Measurements from ENCODE around the gene LDLRAD3.
"Not testable (repeated sequence)": the region's sequence is repeated elsewhere in the genome, so short reads cannot be mapped to it uniquely, and the experiment has no call there.

Gene LDLRAD3, protein sequence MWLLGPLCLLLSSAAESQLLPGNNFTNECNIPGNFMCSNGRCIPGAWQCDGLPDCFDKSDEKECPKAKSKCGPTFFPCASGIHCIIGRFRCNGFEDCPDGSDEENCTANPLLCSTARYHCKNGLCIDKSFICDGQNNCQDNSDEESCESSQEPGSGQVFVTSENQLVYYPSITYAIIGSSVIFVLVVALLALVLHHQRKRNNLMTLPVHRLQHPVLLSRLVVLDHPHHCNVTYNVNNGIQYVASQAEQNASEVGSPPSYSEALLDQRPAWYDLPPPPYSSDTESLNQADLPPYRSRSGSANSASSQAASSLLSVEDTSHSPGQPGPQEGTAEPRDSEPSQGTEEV

DNA sequence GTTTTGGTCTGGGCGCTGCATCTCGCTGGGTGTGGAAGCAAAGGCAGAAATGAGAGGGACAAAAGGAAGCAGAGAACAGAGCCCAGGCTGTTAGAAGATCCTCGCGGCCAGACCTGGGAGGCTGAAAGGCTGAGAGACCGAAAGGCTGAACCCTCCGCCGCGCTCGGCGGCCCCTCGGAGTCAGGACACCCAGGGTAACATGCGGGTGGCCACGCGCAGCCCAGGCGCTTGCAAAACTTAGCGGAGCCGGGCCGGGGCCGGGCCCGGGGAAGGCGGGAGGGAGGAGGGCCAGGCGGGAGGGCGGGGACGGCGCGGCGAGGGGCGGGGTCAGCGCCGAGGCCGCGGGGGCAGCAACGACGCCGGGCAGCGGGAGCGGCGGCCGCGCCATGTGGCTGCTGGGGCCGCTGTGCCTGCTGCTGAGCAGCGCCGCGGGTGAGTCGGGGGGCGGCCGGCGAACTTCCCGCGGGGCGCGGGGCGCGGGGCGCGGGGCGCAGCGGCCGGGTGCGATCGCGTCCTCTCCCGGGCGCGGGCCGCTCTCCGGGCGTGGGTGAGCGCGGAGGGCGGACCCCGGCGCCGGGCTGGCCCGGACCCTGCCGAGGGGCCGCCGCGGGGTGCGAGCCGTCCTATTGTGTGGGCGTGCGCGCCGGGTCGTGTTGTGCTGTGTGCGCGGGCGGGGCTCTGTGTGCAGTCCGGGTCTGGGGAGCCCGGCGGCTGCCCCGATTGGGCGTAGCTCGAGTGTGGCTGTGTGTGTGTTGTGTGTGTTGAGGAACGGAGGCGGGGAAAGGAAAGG is at the start of gene LDLRAD3:
Gene LDLRAD3, plus strand, starts transcription at position 350 of the 790 bp plus-strand sequence. Its CDS starts 37 bp downstream, at position 387.
- FAIRE-seq (no peak), DNase-seq (ENCODE audit: extremely low spot score, insufficient read length, low read depth) (peak; percentile 22)

DNA sequence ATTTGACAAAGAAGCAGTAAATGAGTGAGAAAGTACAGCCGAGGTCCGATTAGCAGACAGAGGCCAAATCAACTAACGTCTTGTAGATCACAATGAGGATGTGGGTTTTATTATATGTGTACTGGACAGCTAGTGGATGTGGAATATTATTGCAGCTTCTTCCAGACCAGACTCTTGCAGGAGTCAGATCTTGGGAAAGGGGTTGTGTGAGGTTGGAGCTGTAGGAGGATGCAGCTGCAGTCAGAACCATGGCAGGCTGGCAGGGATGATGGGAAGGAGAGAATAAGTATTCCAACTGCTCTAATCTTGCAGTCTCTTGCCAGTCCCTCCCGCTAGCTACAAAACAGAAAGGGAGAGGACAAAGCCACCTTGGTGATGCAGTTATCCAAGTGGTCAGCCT is 46.8 kb upstream of the LDLRAD3 start:
- DNase-seq (ENCODE audit: extremely low spot score, insufficient read length, low read depth) (no peak), FAIRE-seq (no peak)

DNA sequence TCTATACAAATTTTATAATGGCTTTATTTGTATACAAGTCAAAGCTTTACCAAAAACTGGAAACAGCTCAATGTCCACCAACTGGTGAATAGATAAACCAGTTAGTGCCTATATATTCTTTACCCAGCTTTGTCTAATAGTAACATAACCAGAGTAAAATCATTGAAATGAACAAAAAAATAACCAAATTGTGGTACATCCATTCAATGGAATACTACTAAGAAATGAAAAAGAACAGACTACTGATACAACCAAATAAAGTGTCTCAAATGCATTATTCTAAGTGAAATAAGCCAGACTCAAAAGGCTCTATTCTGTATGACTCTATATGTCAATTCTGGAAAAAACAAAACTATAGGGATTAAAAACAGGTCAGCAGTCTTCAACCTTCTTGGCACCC is 40.9 kb upstream of the LDLRAD3 start:
- FAIRE-seq, result no peak
- DNase-seq (ENCODE audit: extremely low spot score, insufficient read length, low read depth), result no peak

DNA sequence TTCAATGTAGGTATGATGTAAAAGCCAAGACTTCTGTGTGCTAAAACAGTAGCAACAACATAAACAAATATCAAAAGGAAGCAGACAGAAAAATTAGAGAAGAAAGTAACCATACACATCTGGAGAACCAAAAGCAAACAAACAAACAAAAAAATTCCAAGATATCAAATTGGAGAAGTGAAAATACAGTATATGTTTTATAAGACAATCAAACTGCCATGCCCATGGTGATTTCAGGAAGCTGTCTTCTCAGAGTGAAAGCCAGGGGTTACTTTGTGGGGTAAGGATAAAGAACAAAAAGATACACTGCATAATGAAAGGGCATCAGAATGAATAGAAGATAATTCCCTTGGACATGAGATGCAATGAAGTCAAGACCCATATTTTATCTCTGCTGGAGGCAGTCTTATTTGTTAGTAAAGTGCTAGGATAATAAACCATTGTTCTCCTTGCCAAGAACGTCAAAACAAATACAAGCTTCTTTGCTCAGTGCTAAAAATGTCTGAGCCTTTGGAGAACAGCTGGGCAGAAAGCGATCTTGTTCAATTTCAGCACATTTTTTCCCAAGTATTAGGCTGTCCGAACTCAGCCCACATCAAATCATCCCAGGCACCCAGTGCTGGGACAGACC is 38.1 kb upstream of the LDLRAD3 start:
- DNase-seq (ENCODE audit: extremely low spot score, insufficient read length, low read depth) (no peak), FAIRE-seq (no peak)

DNA sequence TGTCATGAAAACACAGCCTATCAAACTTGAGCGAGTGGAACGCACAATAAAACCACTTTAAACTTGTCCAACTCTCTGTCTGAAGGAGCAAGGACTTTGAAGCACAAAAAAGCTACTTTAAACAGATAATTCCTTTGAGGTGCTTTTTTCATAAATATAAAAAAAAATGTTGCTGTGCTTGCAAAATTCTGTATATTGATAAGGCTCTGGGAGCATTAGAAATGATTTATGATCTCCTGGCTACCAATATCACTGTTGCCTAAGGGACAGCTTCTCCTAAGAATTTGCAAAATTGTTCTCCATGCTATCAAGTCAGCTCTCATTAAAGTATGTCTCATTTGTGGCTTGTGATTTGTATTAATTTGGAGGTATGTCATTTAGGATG is 37.6 kb upstream of the LDLRAD3 start:
- FAIRE-seq (no peak), DNase-seq (ENCODE audit: extremely low spot score, insufficient read length, low read depth) (no peak)

DNA sequence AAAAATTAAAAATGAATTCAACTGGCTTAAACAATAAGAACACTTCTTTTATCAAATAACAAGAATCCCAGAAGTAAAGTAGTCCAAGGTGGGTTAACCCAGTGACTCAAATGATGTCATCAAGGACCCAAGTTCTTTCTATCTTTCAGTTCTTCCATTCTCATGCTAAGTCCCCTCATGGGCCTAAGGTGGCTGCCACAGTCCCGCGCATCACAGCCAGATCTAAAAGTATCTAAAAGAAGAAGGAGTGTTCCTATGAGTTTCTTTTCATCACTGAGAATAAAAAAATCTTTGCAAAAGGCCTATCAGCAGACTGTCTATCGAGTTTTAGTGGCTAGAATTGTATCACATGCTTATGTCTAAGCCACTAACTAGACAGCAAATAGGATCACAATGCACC is 37.2 kb upstream of the LDLRAD3 start:
- FAIRE-seq (no peak), DNase-seq (ENCODE audit: extremely low spot score, insufficient read length, low read depth) (no peak)

DNA sequence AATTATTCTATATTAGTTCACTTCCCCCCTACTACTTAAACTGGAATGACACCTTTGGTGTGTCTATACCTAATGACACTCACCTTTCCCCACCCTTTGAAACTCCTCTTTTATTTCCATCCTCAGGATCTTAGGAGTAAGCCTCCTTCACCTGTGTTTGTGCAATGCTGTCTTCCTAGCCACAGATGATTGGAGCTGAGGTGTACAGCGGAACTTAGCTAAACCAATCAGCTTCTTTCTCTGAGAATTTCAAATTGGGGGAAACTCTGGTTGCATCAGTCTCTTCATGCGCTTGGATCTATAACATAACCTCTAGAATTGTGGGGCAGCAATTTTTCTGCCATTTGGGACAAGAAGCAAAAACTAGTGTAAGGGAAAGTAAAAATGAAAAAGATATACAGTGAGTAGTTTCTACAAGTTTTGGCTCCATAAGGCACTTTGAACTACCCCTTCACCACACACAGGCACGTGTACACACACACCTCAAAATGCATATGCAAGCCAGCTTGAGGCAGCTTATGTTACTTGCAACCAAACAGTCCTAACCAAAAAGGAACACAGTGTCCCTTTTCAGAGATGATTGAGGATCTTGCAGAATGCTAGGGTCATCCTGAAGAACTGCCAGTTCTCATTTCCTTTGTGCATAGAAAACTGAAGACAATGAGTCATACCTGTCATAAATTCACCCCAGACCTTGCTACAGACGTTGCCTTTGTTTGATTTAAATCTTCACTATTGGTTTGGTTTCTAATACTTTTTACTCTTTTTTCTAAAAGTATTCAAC is 36.0 kb upstream of the LDLRAD3 start:
- no peak for DNase-seq (ENCODE audit: extremely low spot score, insufficient read length, low read depth)
- FAIRE-seq, result peak; percentile 67

DNA sequence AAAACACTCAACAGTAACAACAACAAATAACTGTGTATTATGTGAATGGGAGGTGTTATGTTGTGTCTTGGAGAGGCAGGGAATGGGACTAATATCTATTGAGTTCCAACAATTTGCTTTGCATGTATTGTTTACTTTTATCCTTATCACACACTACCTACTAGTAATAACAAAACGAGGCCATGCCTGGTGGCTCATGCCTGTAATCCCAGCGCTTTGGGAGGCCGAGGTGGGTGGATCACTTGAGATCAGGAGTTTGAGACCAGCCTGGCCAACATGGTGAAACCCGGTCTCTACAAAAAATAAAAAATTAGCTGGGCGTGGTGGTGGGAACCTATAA is 35.5 kb upstream of the LDLRAD3 start:
- DNase-seq (ENCODE audit: extremely low spot score, insufficient read length, low read depth); FAIRE-seq: not testable (repeated sequence)

DNA sequence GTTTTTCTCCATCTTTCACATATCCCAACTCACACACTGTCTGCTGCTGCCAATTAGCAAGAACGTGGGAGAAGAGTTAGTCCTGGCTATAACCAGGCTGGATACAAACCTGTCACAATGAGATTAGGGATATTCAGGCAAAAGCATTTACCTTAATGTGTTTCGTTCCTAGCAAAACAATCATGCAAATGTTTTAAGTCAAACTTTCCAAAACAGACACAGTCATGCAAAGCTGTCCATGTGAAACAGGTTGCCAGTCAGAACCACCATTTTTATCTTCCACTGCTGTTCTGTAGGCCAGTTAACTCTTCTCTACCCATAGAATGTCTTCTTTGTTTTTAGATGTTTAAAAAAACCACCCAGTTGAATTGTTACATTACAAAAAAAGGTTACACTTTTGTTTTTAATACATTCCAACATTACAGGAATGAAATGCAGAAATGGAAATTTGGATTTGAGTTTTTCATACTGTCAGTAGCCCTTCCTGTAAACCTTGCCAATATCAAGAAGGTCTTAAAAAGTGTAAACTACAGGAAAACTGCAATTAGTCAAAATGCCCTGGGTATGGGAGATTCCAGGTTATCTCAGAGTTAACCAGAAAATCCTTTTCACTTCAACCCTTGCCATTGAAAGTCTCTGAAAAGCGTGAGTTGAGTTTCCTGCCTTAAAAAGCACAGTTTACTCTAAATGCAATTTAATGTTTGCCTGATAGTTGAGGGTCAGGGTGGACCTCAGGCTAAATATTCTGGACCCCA is 34.2 kb upstream of the LDLRAD3 start:
- FAIRE-seq (no peak), DNase-seq (ENCODE audit: extremely low spot score, insufficient read length, low read depth) (no peak)

DNA sequence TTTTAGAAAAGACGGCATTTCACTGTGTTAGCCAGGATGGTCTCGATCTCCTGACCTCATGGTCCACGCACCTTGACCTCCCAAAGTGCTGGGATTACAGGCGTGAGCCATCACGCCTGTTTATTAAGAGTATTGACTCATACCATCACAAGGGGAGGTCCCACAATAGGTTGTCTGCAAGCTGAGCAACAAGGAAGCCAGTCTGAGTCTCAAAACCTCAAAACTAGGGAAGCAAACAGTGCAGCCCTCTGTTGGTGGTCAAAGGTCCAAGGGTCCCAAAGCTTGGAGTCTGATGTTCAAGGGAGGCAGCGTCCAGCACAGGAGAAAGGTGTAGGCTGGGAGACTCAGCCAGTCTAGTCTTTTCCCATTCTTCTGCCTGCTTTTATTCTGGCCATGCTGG is 32.8 kb upstream of the LDLRAD3 start:
- no peak for DNase-seq (ENCODE audit: extremely low spot score, insufficient read length, low read depth)
- no peak for FAIRE-seq

DNA sequence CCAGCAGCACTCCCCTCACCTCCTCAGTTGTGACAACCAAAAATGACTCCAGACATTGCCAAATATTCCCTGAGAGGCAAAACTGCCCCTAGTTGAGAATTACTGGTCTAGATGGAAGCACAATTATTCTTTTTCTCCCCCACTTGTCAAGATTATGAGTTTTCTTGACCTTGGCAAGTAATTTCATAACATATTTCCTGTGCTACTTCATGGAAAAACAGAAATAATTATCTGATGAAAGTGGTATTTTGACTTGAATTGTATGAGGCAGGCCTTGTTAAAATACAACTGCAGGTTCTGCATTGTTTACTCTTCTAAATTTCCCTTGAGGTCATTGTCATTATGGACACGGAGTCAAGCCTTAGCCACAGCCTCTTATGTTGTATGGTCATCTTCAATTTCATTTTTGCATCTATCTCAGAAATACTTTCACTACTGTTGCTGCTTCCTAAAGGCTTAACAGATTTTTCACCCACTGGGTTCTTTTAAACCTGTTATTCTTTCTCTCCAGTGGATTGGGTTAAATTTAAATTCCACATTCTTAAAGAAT is 32.2 kb upstream of the LDLRAD3 start:
- no peak for FAIRE-seq

DNA sequence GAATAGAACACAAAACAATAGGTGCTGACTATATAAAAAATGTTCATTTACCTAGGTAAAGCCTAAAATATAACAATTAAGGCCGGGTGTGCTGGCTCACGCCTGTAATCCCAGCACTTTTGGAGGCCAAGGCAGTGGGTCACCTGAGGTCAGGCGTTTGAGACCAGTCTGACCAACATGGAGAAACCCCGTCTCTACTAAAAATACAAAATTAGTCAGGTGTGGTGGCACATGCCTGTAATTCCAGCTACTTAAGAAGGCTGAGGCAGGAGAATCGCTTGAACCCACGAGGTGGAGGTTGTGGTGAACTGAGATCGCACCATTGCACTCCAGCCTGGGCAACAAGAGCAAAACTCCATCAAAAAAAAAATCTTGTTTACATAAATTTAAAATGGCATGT is 31.4 kb upstream of the LDLRAD3 start:
- FAIRE-seq; DNase-seq (ENCODE audit: extremely low spot score, insufficient read length, low read depth): not testable (repeated sequence)

More for the DNA sequence above, 32.2 kb upstream of the LDLRAD3 start:
- no peak for DNase-seq (ENCODE audit: extremely low spot score, insufficient read length, low read depth)

DNA sequence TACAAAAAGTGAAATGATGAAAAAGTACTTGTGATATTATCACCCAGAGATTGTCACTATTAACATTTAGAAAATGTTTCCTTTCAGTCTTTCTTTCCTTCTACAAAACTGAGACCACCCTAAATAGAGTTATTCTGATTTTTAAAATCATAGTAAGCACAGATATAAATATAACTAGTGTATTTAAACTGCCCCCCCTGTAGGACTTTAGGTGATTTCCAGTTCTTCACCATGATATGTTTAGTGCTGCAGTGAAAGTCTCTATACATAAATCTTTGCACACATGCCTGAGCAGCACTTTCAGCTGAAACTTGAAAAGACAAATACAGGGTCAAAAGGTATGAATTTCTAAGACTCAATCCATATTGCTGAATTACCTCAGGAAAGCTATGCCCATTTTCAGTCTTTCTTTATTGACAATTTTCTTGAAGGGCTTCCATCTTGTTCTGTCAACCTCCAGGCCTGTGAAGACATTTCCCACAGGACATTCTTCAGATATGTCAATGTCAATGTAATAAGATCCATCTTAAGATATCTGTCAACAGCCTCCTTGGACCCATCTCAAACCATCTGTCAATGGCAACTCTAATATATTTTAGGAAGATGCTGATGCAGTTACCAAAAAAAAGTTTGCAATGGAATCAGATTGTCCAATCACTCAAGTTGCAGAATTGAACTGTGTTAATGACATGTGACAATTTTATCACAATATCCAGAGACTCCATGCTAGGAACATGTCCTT is 30.8 kb upstream of the LDLRAD3 start:
- FAIRE-seq (no peak), DNase-seq (ENCODE audit: extremely low spot score, insufficient read length, low read depth) (no peak)

DNA sequence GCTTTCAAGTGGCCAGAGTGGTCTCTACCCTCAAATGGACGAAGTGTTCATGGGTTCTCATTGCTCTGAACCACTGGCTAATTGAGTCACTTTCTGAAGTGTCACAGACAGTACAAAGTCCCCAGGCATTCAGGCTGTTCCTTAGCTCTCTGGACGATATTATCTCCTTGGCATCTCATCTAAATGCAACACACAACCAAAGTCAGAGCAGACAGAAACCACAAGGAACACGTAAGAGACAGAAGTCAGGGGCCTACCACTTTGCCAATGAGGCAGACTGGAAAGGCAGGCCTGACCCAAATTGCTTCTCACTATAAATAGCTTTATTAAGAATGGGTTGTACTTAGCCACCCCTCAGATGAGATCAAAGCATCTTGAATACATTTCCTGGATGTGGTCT is 29.0 kb upstream of the LDLRAD3 start:
- FAIRE-seq, result no peak
- no peak for DNase-seq (ENCODE audit: extremely low spot score, insufficient read length, low read depth)

DNA sequence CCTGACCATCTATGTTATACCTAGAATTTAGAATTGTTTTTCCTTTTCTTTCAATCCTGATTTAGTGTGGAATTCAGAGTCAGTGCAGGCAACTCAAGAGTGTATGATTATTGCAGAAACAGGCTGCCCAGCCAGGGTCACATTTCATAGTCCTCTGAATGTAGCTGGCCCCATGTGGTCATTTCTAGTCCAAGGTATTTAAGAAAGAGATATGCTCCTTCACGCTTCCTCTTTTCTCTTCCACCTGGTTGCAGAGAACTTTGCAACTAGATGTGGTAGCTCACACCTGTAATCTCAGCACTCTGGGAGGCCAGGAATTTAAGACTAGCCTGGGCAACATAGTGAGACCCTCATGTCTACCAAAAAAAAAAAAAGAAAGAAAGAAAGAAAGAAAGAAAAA is 27.6 kb upstream of the LDLRAD3 start:
- DNase-seq (ENCODE audit: extremely low spot score, insufficient read length, low read depth), result no peak
- FAIRE-seq, result no peak

DNA sequence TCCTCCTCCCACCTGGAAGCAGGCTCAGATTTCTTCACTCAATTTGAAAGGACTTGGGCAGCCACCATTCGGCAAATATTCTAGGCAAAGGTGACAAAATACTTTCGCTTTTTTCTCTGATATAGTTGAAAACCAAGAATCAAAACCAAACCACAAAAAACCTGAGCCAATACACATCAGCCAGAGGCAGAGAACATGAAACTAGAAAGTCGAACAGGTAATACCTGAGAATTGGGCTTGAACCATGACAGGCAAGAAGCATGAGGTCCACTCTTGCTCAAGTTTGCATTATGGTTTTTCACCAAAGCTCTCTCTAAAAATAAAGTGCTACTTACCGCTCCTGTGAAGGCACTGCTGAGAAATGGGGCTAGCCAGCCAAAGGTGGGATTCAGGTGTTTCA is 26.2 kb upstream of the LDLRAD3 start:
- DNase-seq (ENCODE audit: extremely low spot score, insufficient read length, low read depth) (no peak), FAIRE-seq (no peak)

DNA sequence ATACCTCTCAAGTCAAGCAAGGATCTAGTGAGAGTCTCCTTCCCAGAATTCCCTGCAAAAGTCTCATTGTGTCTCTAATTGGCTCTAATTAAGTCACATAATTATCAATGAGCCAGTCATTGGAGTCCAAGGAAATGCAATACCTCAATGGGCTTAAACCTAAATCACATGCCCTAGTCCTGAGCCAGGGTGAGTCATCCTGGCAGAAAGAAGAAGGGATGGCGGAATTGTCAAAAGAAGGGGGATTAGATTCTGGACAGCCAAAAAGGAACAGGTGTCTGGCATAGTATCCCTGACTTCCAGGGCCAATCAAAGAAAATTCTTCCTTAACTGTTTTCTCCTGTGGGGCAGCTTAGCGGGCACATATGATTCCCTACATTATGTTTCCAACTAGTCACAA is 25.1 kb upstream of the LDLRAD3 start:
- no peak for FAIRE-seq
- no peak for DNase-seq (ENCODE audit: extremely low spot score, insufficient read length, low read depth)

DNA sequence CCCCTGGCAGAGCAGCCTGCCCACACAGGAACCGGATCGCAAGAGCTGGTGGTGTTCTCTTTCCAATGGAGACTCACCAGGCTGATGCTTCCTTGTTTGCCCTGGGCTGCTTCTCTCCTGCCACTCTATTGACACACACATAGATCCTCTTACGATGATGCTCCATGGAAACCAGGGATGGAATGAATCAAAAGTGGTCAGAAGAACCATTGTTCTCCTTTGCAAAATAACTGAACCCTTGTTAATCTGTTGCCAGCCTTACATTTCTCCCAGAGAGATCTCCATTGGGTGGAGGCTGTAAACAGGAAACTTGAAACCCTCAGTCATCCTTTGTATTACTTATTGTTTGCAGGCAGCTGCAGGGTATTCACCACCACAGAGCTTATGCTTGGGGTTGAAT is 24.6 kb upstream of the LDLRAD3 start:
- DNase-seq (ENCODE audit: extremely low spot score, insufficient read length, low read depth) (no peak), FAIRE-seq (no peak)

DNA sequence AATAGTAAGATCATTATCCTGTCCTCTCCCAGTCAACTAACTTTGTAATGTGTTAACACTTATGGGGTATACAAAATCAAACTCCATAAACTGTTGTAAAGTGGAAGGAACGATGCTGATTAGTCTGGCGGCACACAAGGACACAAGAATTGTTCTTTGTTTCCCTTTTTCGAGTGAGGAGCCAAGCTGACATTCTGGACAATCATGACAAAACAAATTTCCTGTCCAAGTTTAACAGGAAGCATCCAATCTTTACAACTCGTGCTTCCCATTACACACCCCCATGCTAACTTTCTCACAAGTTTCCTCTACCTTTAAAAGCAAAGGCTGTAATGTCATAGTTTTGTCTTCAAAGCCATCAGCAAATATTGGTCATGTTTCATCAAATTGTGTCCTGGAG is 20.4 kb upstream of the LDLRAD3 start:
- FAIRE-seq (no peak), DNase-seq (ENCODE audit: extremely low spot score, insufficient read length, low read depth) (no peak)

All from GM18507 (cell line).